Neural cell (in vitro differentiated cells): ENCODE data around the gene POLD1. TPM values are rescaled to one million over a fixed set of nuclear protein-coding genes. Genes with fewer than 3 reads are reported as not detected.

Source experiments
- H2AFZ ChIP-seq: fragments of 200-600, 300-800 bp; sonication (generic), shearing (Covaris generic); 2 replicates; pipeline ENCODE4 v1.6.0; 2014; ENCODE audit warnings: low read depth, mild to moderate bottlenecking, antibody characterized with exemption, low read length, moderate library complexity
- H3F3A ChIP-seq: fragments of 200-600 bp; shearing (Covaris generic); 2 replicates; pipeline ENCODE4 v1.6.1; 2016; ENCODE audit warnings: mild to moderate bottlenecking, moderate library complexity, mixed read lengths, antibody characterized with exemption, low read length; ENCODE audit not compliant: insufficient read depth, poor library complexity, severe bottlenecking
- H3K27ac ChIP-seq: fragments of 200-600, 300-800 bp; sonication (generic), shearing (Covaris generic); 2 replicates; pipeline ENCODE4 v1.5.1; 2014; ENCODE audit warnings: mild to moderate bottlenecking, low read length, moderate library complexity
- H3K27me3 ChIP-seq: fragments of 300-800, 200-600 bp; sonication (generic), shearing (Covaris generic); 2 replicates; pipeline ENCODE4 v1.6.0; 2014; ENCODE audit warnings: mild to moderate bottlenecking, low read depth, low read length, moderate library complexity; ENCODE audit not compliant: insufficient read depth
- H3K36me3 ChIP-seq: fragments of 300-800, 200-600 bp; sonication (generic), shearing (Covaris generic); 2 replicates; pipeline ENCODE4 v1.5.1; 2014; ENCODE audit warnings: mild to moderate bottlenecking, antibody characterized with exemption, low read length, moderate library complexity; ENCODE audit not compliant: insufficient read depth
- H3K4me2 ChIP-seq: fragments of 300-800, 200-600 bp; sonication (generic), shearing (Covaris generic); 2 replicates; pipeline ENCODE4 v1.6.0; 2014; ENCODE audit warnings: mild to moderate bottlenecking, low read length
- H3K4me3 ChIP-seq: fragments of 300-800, 200-600 bp; sonication (generic), shearing (Covaris generic); 2 replicates; pipeline ENCODE4 v1.5.1; 2014; ENCODE audit warnings: mild to moderate bottlenecking, low read length, moderate library complexity
- H3K79me2 ChIP-seq: fragments of 200-600 bp; shearing (Covaris generic); replicated peaks from 2 replicates; pipeline ENCODE4 v1.6.0; 2014; ENCODE audit warnings: mild to moderate bottlenecking, low read length, moderate library complexity; ENCODE audit not compliant: insufficient read depth
- H3K9ac ChIP-seq: fragments of 300-800, 200-600 bp; sonication (generic), shearing (Covaris generic); 2 replicates; pipeline ENCODE4 v1.6.1; 2016; ENCODE audit warnings: mild to moderate bottlenecking, low read length, mixed read lengths
- H3K9me2 ChIP-seq: fragments of 200-600 bp; shearing (Covaris generic); 2 replicates; pipeline ENCODE4 v1.6.1; 2016; ENCODE audit warnings: mild to moderate bottlenecking, low read length, mixed read lengths; ENCODE audit not compliant: insufficient read depth
- H3K9me3 ChIP-seq: fragments of 200-600, 300-800 bp; sonication (generic), shearing (Covaris generic); 2 replicates; pipeline ENCODE4 v1.6.1; 2016; ENCODE audit warnings: mild to moderate bottlenecking, mixed run types, low read length, moderate library complexity, mixed read lengths
- H4K20me1 ChIP-seq: fragments of 200-600 bp; shearing (Covaris generic); 2 replicates; pipeline ENCODE4 v1.6.1; 2016; ENCODE audit warnings: mild to moderate bottlenecking, mixed run types; ENCODE audit not compliant: insufficient read depth
- CTCF ChIP-seq: fragments of 450-650 bp; IDR thresholded peaks from 2 replicates; pipeline ENCODE4 v1.5.1; 2014; ENCODE audit warnings: antibody characterized with exemption, mild to moderate bottlenecking, moderate library complexity; ENCODE audit not compliant: poor library complexity, severe bottlenecking
- EP300 ChIP-seq: fragments of 450-650 bp; conservative IDR thresholded peaks from 2 replicates; pipeline ENCODE4 v1.6.1; 2014; ENCODE audit warnings: antibody characterized with exemption, mild to moderate bottlenecking, moderate library complexity; ENCODE audit not compliant: poor library complexity, severe bottlenecking
- EZH2 ChIP-seq: fragments of 200-600, 300-800 bp; shearing (Covaris generic), sonication (generic); IDR thresholded peaks from 2 replicates; pipeline ENCODE4 v1.6.1; 2014; ENCODE audit warnings: antibody characterized with exemption, low read length, borderline replicate concordance, mild to moderate bottlenecking; ENCODE audit not compliant: insufficient read depth, poor library complexity, severe bottlenecking
- MXI1 ChIP-seq: fragments of 450-650 bp; conservative IDR thresholded peaks from 2 replicates; pipeline ENCODE4 v1.6.1; 2014; ENCODE audit warnings: antibody characterized with exemption, mild to moderate bottlenecking; ENCODE audit not compliant: poor library complexity, severe bottlenecking
- POLR2AphosphoS5 ChIP-seq: IDR thresholded peaks from 2 replicates; pipeline ENCODE4 v1.6.1; 2012
- RAD21 ChIP-seq: fragments of 450-650 bp; conservative IDR thresholded peaks from 2 replicates; pipeline ENCODE4 v1.6.1; 2014; ENCODE audit warnings: antibody characterized with exemption, mild to moderate bottlenecking, moderate library complexity
- REST ChIP-seq: IDR thresholded peaks from 2 replicates; pipeline ENCODE4 v1.6.1; 2012; ENCODE audit warnings: borderline replicate concordance
- SMC3 ChIP-seq: fragments of 450-650 bp; conservative IDR thresholded peaks from 2 replicates; pipeline ENCODE4 v1.6.1; 2014; ENCODE audit warnings: antibody characterized with exemption, mild to moderate bottlenecking, moderate library complexity; ENCODE audit not compliant: poor library complexity
- TAF1 ChIP-seq: IDR thresholded peaks from 2 replicates; pipeline ENCODE4 v1.6.1; 2012; ENCODE audit warnings: low read depth
- polyA plus RNA-seq: library from polyadenylated mRNA; depleted of rRNA; stranded (reverse); fragments of >200 nt; gene quantifications from 2 replicates; pipeline ENCODE4 v1.2.3, GENCODE V29; 2014

Gene POLD1
- polyA plus RNA-seq, 1 donor from 2014 or later: 13.1 TPM

- no peaks in the 10 kb centered on the region for H4K20me1 ChIP-seq
- no peak for TF ChIP-seq MXI1
- TF ChIP-seq EP300: no peak
- no peak for TF ChIP-seq REST
- TF ChIP-seq POLR2AphosphoS5: no peak
Measured at GRCh38 chr19:50412419-50412818, 28.3 kb downstream of the POLD1 start.

GRCh38 chr19:50413096-50413495 lies 28.9 kb downstream of the POLD1 start:
- no peaks in the 10 kb centered on the region for H3K36me3 ChIP-seq
- no peak for TF ChIP-seq POLR2AphosphoS5
- TF ChIP-seq EZH2: no peak
- no peak for TF ChIP-seq EP300
- no peak for TF ChIP-seq REST
- no peak for TF ChIP-seq CTCF
- TF ChIP-seq TAF1: no peak
- no peak for TF ChIP-seq RAD21
- TF ChIP-seq MXI1: no peak
- TF ChIP-seq SMC3: no peak
- no peaks in the 10 kb centered on the region for H3K79me2 ChIP-seq
- H3K27me3 ChIP-seq: peaks cover under 1% of the 10 kb centered on the region
- H3K9ac ChIP-seq: no peak overlapping the region
- H3F3A ChIP-seq: no peaks in the 10 kb centered on the region
- H3K27ac ChIP-seq: no peak overlapping the region
- H3K4me2 ChIP-seq: no peak overlapping the region
- no peaks in the 10 kb centered on the region for H4K20me1 ChIP-seq
- H3K9me3 ChIP-seq: no peaks in the 10 kb centered on the region
- no peaks in the 10 kb centered on the region for H3K9me2 ChIP-seq
- H3K4me3 ChIP-seq: no peak overlapping the region
- no peak overlapping the region for H2AFZ ChIP-seq

More at GRCh38 chr19:50412419-50412818, 28.3 kb downstream of the POLD1 start:
- Histone ChIP-seq H3K9ac (no peak overlapping the region), H3K9me3 (no peaks in the 10 kb centered on the region), H3K79me2 (no peaks in the 10 kb centered on the region), H3K4me3 (no peak overlapping the region), H2AFZ (no peak overlapping the region), H3K36me3 (no peaks in the 10 kb centered on the region), H3F3A (no peaks in the 10 kb centered on the region), H3K27me3 (no peaks in the 10 kb centered on the region), H3K27ac (no peak overlapping the region), H3K4me2 (no peak overlapping the region), H3K9me2 (no peaks in the 10 kb centered on the region)
